ENCODE results near the gene STRN3. TPM values are rescaled to one million over a fixed set of nuclear protein-coding genes. Genes with fewer than 3 reads are reported as not detected.
A peak's percentile ranks its signal among the peaks of the same experiment; 100 is the strongest.
"Not testable (repeated sequence)": the region's sequence is repeated elsewhere in the genome, so short reads cannot be mapped to it uniquely, and the experiment has no call there.

Gene STRN3
- total RNA-seq, 1 experiment from 2014 or later: 52.1 TPM

DNA sequence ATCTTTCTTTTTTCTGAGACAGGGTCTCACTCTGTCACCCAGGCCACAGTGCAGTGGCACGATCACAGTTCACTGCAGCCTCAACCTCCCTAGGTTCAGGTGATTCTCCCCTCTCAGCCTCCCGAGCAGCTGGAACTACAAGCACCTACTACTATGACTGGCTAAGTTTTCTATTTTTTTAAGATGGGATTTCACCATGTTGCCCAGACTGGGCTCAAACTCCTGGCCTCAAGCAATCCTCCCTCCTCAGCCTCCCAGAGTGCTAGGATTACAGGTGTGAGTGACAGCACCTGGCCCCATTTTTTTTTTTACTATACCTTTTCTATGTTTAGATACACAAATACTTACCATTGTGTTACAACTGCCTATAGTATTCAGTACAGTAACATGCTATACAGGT is 63.6 kb downstream of the STRN3 start:
- H3K9ac ChIP-seq (ENCODE audit: extremely low read depth, insufficient read length, low read length); H3K27ac ChIP-seq (ENCODE audit: insufficient read length, low read depth, low read length); H4K5ac ChIP-seq (ENCODE audit: insufficient read length, low read depth, low read length); H3K23me2 ChIP-seq (ENCODE audit: insufficient read length, low read depth, low read length, poor library complexity, severe bottlenecking); H2AFZ ChIP-seq (ENCODE audit: low read length); H4K8ac ChIP-seq (replicated peaks; ENCODE audit: insufficient read length, low read depth, low read length); H3K27me3 Mint-ChIP-seq (ENCODE audit: low read depth); H2AK5ac ChIP-seq (ENCODE audit: insufficient read length, low read length); H3T11ph ChIP-seq (ENCODE audit: low read length); H3K14ac ChIP-seq (ENCODE audit: insufficient read depth, low read length); H2BK15ac ChIP-seq (ENCODE audit: low read depth, low read length); H2BK12ac ChIP-seq (ENCODE audit: insufficient read length, low read depth, low read length); H4K20me1 ChIP-seq (ENCODE audit: control insufficient read depth, insufficient read depth, insufficient read length); H3K18ac ChIP-seq (ENCODE audit: insufficient read length, low read depth, low read length); DNase-seq; H3K4ac ChIP-seq (ENCODE audit: low read depth, low read length); H3K4me2 ChIP-seq (ENCODE audit: insufficient read depth, insufficient read length, low read length); H3K27me3 ChIP-seq (ENCODE audit: insufficient read depth, low read length); H3K56ac ChIP-seq (ENCODE audit: insufficient read length, low read depth, low read length); H2BK5ac ChIP-seq (ENCODE audit: insufficient read length, low read length); H3K4me3 Mint-ChIP-seq; H2BK120ac ChIP-seq (ENCODE audit: low read depth, low read length, poor library complexity, severe bottlenecking); H2BK20ac ChIP-seq (ENCODE audit: low read depth, low read length, poor library complexity, severe bottlenecking); H3K23ac ChIP-seq (ENCODE audit: insufficient read length, low read depth, low read length); H4K91ac ChIP-seq (ENCODE audit: insufficient read length, low read depth, low read length); H3K4me1 ChIP-seq (ENCODE audit: insufficient read depth, low read length): not testable (repeated sequence)
- Histone ChIP-seq H3K9me3 (ENCODE audit: control insufficient read depth, low read depth, low read length) (peaks cover 12% of the 10 kb centered on the region), H3K79me1 (ENCODE audit: insufficient read depth, low read depth, low read length, poor library complexity, severe bottlenecking) (peaks cover 17% of the 10 kb centered on the region), H3K79me2 (ENCODE audit: insufficient read depth, low read length) (peaks cover 10% of the 10 kb centered on the region; the same call in 1 of the 2 replicates)
- Mint-ChIP-seq H3K9me3 (peaks cover 13 to 16% of the 10 kb centered on the region in 2 experiments), H3K27ac (peak overlapping the region in 1 of 3 experiments; percentile 64; a peak in 2 of 7 replicates), H3K4me1 (peaks cover 19 to 31% of the 10 kb centered on the region in 2 experiments), H3K36me3 (ENCODE audit: insufficient read depth in 1 of 3, low read depth in 3 of 3) (peaks cover 18 to 34% (median 19%) of the 10 kb centered on the region in 3 experiments)
- no CpG with 5 or more reads among the region's 2 CpGs for WGBS (ENCODE audit: extremely low coverage, insufficient read length, low lambda C conversion rate)

All from H9 (cell line).